MCF 10A (cell line): ENCODE data around the gene NCEH1. TPM values are rescaled to one million over a fixed set of nuclear protein-coding genes. Genes with fewer than 3 reads are reported as not detected.

Experiments used
- BruUV-seq: library from RNA; stranded (reverse); fragments of 400-500 nt; replicated peaks from 2 replicates; lab custom pipeline; 2021; lab: Mats Ljungman, UMichigan
- CTCF ChIA-PET: fragments of 300-600 bp; sonication (Branson Sonifier 250); formaldehyde crosslinking; extraction: SDS; loops from one replicate; lab custom pipeline; 2021; ENCODE audit warnings: antibody characterized with exemption, inconsistent platforms; lab: Yijun Ruan, JAX
- POLR2A ChIA-PET: fragments of 300-600, 350-650 bp; sonication (Branson Sonifier 250); formaldehyde crosslinking; extraction: SDS; loops from one replicate; lab custom pipeline; 2020; ENCODE audit warnings: antibody characterized with exemption, inconsistent platforms; lab: Yijun Ruan, JAX
- DNase-seq: peaks from one replicate; pipeline ENCODE4 v3.0.0-alpha.2; 2018; ENCODE audit not compliant: unreplicated experiment
- H3K27ac Mint-ChIP-seq: one replicate; pipeline ENCODE4 v1.8.0; 2022; ENCODE audit warnings: mild to moderate bottlenecking, low read depth, mixed read lengths; ENCODE audit not compliant: unreplicated experiment
- H3K27me3 Mint-ChIP-seq: one replicate; pipeline ENCODE4 v1.8.0; 2022; ENCODE audit warnings: mixed read lengths; ENCODE audit not compliant: insufficient read depth, unreplicated experiment
- H3K36me3 Mint-ChIP-seq: one replicate; pipeline ENCODE4 v1.8.0; 2022; ENCODE audit warnings: mild to moderate bottlenecking, moderate library complexity, mixed read lengths; ENCODE audit not compliant: insufficient read depth, unreplicated experiment
- H3K4me1 Mint-ChIP-seq: one replicate; pipeline ENCODE4 v1.8.0; 2022; ENCODE audit warnings: mixed read lengths; ENCODE audit not compliant: insufficient read depth, unreplicated experiment
- H3K4me3 Mint-ChIP-seq: one replicate; pipeline ENCODE4 v1.8.0; 2022; ENCODE audit warnings: mild to moderate bottlenecking, moderate library complexity, mixed read lengths; ENCODE audit not compliant: unreplicated experiment
- H3K9me3 Mint-ChIP-seq: one replicate; pipeline ENCODE4 v1.8.0; 2022; ENCODE audit warnings: mixed read lengths; ENCODE audit not compliant: unreplicated experiment
- CTCF ChIP-seq: fragments of 200-600 bp; IDR thresholded peaks from one replicate; pipeline ENCODE4 v1.8.0; 2022; ENCODE audit warnings: antibody characterized with exemption, mild to moderate bottlenecking; ENCODE audit not compliant: unreplicated experiment
- intact Hi-C: fragments of 100-400 bp; cut with micrococcal nuclease; formaldehyde crosslinking; loops from 2 replicates; pipeline ENCODE4 v1.14.1; 2022
- total RNA-seq: library from RNA; stranded (reverse); gene quantifications from 2 replicates; pipeline ENCODE4 v1.2.3, GENCODE V29; 2022

Gene NCEH1
- total RNA-seq, 1 experiment from 2014 or later: 28.8 TPM

GRCh38 chr3:172580680-172581401 lies 130.0 kb downstream of the NCEH1 start:
- CTCF ChIA-PET: no interaction called here
- TF ChIP-seq CTCF: no peak
- H3K4me1 Mint-ChIP-seq: peaks cover 35% of the 10 kb centered on the region
- BruUV-seq: no TSS peak
- no peak overlapping the region for H3K27ac Mint-ChIP-seq
- DNase-seq: no peak
- intact Hi-C loops: no loop called here
- no peak overlapping the region for H3K4me3 Mint-ChIP-seq
- POLR2A ChIA-PET: interaction anchor here (0.9 to 1.8 kb wide), 2 partner anchors 9 to 18 kb away, joined by 5 to 6 read pairs; no protein-coding TSS in a partner anchor
- H3K36me3 Mint-ChIP-seq: no peaks in the 10 kb centered on the region
- no peaks in the 10 kb centered on the region for H3K27me3 Mint-ChIP-seq
- no peaks in the 10 kb centered on the region for H3K9me3 Mint-ChIP-seq

Other genes with a start within 250 kb of the NCEH1 start
- 0.25 and 0.54 TPM in 2 replicates for gene TNFSF10, start 187.6 kb downstream of the NCEH1 start, total RNA-seq
- gene ECT2, start 39.7 kb upstream of the NCEH1 start, total RNA-seq: 54.8 and 63.9 TPM in 2 replicates